ENCODE data around the gene OR10S1.

- TF ChIP-seq SP4 (IDR thresholded peaks at IDR 0.05; ENCODE audit: low read length) (no peak), ATF2 (IDR thresholded peaks at IDR 0.05; ENCODE audit: low read length) (no peak), CEBPB (IDR thresholded peaks at IDR 0.05; ENCODE audit: low read depth, low read length) (no peak), CTCF (IDR thresholded peaks at IDR 0.05; ENCODE audit: control extremely low read depth in 1 of 3, insufficient read depth in 1 of 3, low read depth in 1 of 3, low read length in 3 of 3) (no peak), RNF2 (IDR thresholded peaks at IDR 0.05; ENCODE audit: borderline replicate concordance, low read depth, low read length, missing control alignments, poor library complexity, severe bottlenecking) (no peak), POLR2AphosphoS5 (IDR thresholded peaks at IDR 0.05; ENCODE audit: low read depth, low read length) (no peak), BRCA1 (IDR thresholded peaks at IDR 0.05; ENCODE audit: low read depth, low read length) (no peak)
These were observed at the start of gene OR10S1 for GRCh38 chr11:123977731-123978347.

All from H1 (cell line).